ENCODE results near the gene ADAMTSL3. TPM values are rescaled to one million over a fixed set of nuclear protein-coding genes. Genes with fewer than 3 reads are reported as not detected.

The ADAMTSL3 gene
- total and polyA plus RNA-seq, 4 donors, result 3.5 to 19.0 (median 8.0) TPM

GRCh38 chr15:83943043-83943442, 289.1 kb downstream of the ADAMTSL3 start:
- H3K36me3 ChIP-seq (ENCODE audit: control insufficient read depth in 4 of 4, insufficient read depth in 3 of 4, low read depth in 1 of 4, low read length in 3 of 4), result peaks cover 0 to 8% (median 5%) of the 10 kb centered on the region in 4 donors
- H3K4me3 ChIP-seq (ENCODE audit: low read depth in 1 of 3, low read length in 3 of 3), result no peak overlapping the region
- H3K27ac ChIP-seq (ENCODE audit: low read depth in 1 of 2, low read length in 2 of 2), result no peak overlapping the region
- H3K4me1 ChIP-seq (ENCODE audit: control insufficient read depth in 4 of 4, insufficient read depth in 4 of 4, low read length in 3 of 4), result peaks cover 0 to 4% (median 0%) of the 10 kb centered on the region in 4 donors
- TF ChIP-seq CTCF (IDR thresholded peaks at IDR 0.05; ENCODE audit: low read depth, low read length, missing input control), result no peak
- TF ChIP-seq MAX (IDR thresholded peaks at IDR 0.05), result no peak
- no peak for TF ChIP-seq ATF3 (IDR thresholded peaks at IDR 0.05)
- TF ChIP-seq FOXA2 (IDR thresholded peaks at IDR 0.05), result no peak
- TF ChIP-seq ZBTB33 (IDR thresholded peaks at IDR 0.05), result no peak
- TF ChIP-seq YY1 (IDR thresholded peaks at IDR 0.05), result no peak
- no peak for TF ChIP-seq GABPA (IDR thresholded peaks at IDR 0.05 in 1 of 2, conservative IDR thresholded peaks at IDR 0.05 in 1 of 2)
- no peak for TF ChIP-seq FOXA1 (IDR thresholded peaks at IDR 0.05)
- TF ChIP-seq JUND (IDR thresholded peaks at IDR 0.05), result no peak
- TF ChIP-seq NR2F2 (IDR thresholded peaks at IDR 0.05), result no peak
- no peak for DNase-seq (ENCODE audit: low spot score)
- no peaks in the 10 kb centered on the region for H3K9me3 ChIP-seq (ENCODE audit: control insufficient read depth in 4 of 4, low read length in 3 of 4)
- 89% methylated on average over 3 of the region's 3 CpGs for WGBS
- no peak overlapping the region for H3K9ac ChIP-seq (ENCODE audit: low read depth in 1 of 2, low read length in 2 of 2)
- no peaks in the 10 kb centered on the region for H3K27me3 ChIP-seq (ENCODE audit: control insufficient read depth in 4 of 4, insufficient read depth in 4 of 4, low read length in 3 of 4)

GRCh38 chr15:83943849-83944404, 290.0 kb downstream of the ADAMTSL3 start:
- TF ChIP-seq FOXA1 (IDR thresholded peaks at IDR 0.05) (no peak), GABPA (IDR thresholded peaks at IDR 0.05 in 1 of 2, conservative IDR thresholded peaks at IDR 0.05 in 1 of 2) (no peak)
- Histone ChIP-seq H3K9ac (ENCODE audit: low read depth in 1 of 2, low read length in 2 of 2) (no peak overlapping the region), H3K4me1 (ENCODE audit: control insufficient read depth in 4 of 4, insufficient read depth in 4 of 4, low read length in 3 of 4) (peaks cover 0 to 4% (median 0%) of the 10 kb centered on the region in 4 donors), H3K27me3 (ENCODE audit: control insufficient read depth in 4 of 4, insufficient read depth in 4 of 4, low read length in 3 of 4) (no peaks in the 10 kb centered on the region), H3K4me3 (ENCODE audit: low read depth in 1 of 3, low read length in 3 of 3) (no peak overlapping the region), H3K27ac (ENCODE audit: low read depth in 1 of 2, low read length in 2 of 2) (no peak overlapping the region), H3K9me3 (ENCODE audit: control insufficient read depth in 4 of 4, low read length in 3 of 4) (no peaks in the 10 kb centered on the region), H3K36me3 (ENCODE audit: control insufficient read depth in 4 of 4, insufficient read depth in 3 of 4, low read depth in 1 of 4, low read length in 3 of 4) (peaks cover 0 to 8% (median 6%) of the 10 kb centered on the region in 4 donors)
- DNase-seq (ENCODE audit: low spot score), result no peak
- WGBS, result 94% methylated on average over 4 of the region's 4 CpGs

GRCh38 chr15:83947156-83947555, 293.2 kb downstream of the ADAMTSL3 start:
- WGBS, result 74% methylated on average over 4 of the region's 4 CpGs
- H3K36me3 ChIP-seq (ENCODE audit: control insufficient read depth in 4 of 4, insufficient read depth in 3 of 4, low read depth in 1 of 4, low read length in 3 of 4), result peaks cover 0 to 12% (median 6%) of the 10 kb centered on the region in 4 donors
- H3K9ac ChIP-seq (ENCODE audit: low read depth in 1 of 2, low read length in 2 of 2), result no peak overlapping the region
- no peaks in the 10 kb centered on the region for H3K27me3 ChIP-seq (ENCODE audit: control insufficient read depth in 4 of 4, insufficient read depth in 4 of 4, low read length in 3 of 4)
- no peak for TF ChIP-seq HNF4A (conservative IDR thresholded peaks at IDR 0.05)
- TF ChIP-seq FOXA2 (IDR thresholded peaks at IDR 0.05), result no peak
- H3K4me3 ChIP-seq (ENCODE audit: low read depth in 1 of 3, low read length in 3 of 3), result no peak overlapping the region
- H3K9me3 ChIP-seq (ENCODE audit: control insufficient read depth in 4 of 4, low read length in 3 of 4), result no peaks in the 10 kb centered on the region
- H3K4me1 ChIP-seq (ENCODE audit: control insufficient read depth in 4 of 4, insufficient read depth in 4 of 4, low read length in 3 of 4), result peaks cover 0 to 4% (median 0%) of the 10 kb centered on the region in 4 donors
- H3K27ac ChIP-seq (ENCODE audit: low read depth in 1 of 2, low read length in 2 of 2), result no peak overlapping the region
- DNase-seq (ENCODE audit: low spot score), result no peak
